HCT116 (cell line): Measurements from ENCODE around the gene FAM50A. TPM values are rescaled to one million over a fixed set of nuclear protein-coding genes. Genes with fewer than 3 reads are reported as not detected.

Experiments used
- ATAC-seq: fragments of 200-7000 bp; cut with Tn5 transposase; 2 replicates; pipeline ENCODE4 v1.9.1; 2020; ENCODE audit warnings: mild to moderate bottlenecking, moderate library complexity
- BruUV-seq: library from RNA; stranded (reverse); fragments of 400-500 nt; replicated peaks from 2 replicates; lab custom pipeline; 2021; lab: Mats Ljungman, UMichigan
- CTCF ChIA-PET: fragments of 300-600 bp; sonication (Branson Sonifier 250); formaldehyde crosslinking; loops from one replicate; lab custom pipeline; 2021; ENCODE audit warnings: antibody characterized with exemption; lab: Charles Lee
- POLR2A ChIA-PET: fragments of 300-600, 350-600 bp; sonication (Branson Sonifier 250); formaldehyde crosslinking; loops from one replicate; lab custom pipeline; 2021; ENCODE audit warnings: antibody characterized with exemption; lab: Charles Lee
- RAD21 ChIA-PET, 2 experiments: fragments of 300-600 bp; sonication (Branson Sonifier 250); formaldehyde crosslinking; loops; one replicate each; lab custom pipeline; 2023; ENCODE audit warnings: low total read pairs in 2 of 2; ENCODE audit not compliant: uncharacterized antibody in 2 of 2, unreplicated experiment in 2 of 2, low non-redundant PET in 1 of 2; lab: Charles Lee
- DNase-seq: peaks from one replicate; pipeline ENCODE4 v3.0.0-alpha.2; 2010; ENCODE audit warnings: low read depth, low spot score
- H2AFZ ChIP-seq: fragments of 200-600 bp; shearing (Covaris generic), sonication (generic); 2 replicates; pipeline ENCODE4 v1.6.1; 2017; ENCODE audit warnings: low read depth, mixed run types, mixed read lengths, antibody characterized with exemption, low read length; ENCODE audit not compliant: poor library complexity, severe bottlenecking
- H3K27ac ChIP-seq: 2 replicates; pipeline ENCODE4 v1.5.1; 2012; ENCODE audit warnings: low read depth, low read length
- H3K27me3 ChIP-seq: fragments of 200-600 bp; sonication (generic); 2 replicates; pipeline ENCODE4 v1.6.1; 2016; ENCODE audit warnings: mixed run types, low read length, mixed read lengths; ENCODE audit not compliant: insufficient read depth
- H3K36me3 ChIP-seq, 2 experiments: fragments of 200-500 bp in 1 of 2; fragments of 200-600 bp in 1 of 2; sonication (Bioruptor generic) in 1 of 2; sonication (generic) in 1 of 2; 2 replicates each; pipeline versions ENCODE4 v1.5.1 to v1.6.1; 2014 to 2016; ENCODE audit warnings: low read length in 2 of 2, inconsistent platforms in 1 of 2, mixed read lengths in 1 of 2, mixed run types in 1 of 2; ENCODE audit not compliant: insufficient read depth in 2 of 2, control insufficient read depth in 1 of 2
- H3K4me1 ChIP-seq, 2 experiments: fragments of 200-600 bp in 1 of 2; sonication (generic) in 1 of 2; 2 replicates each; pipeline versions ENCODE4 v1.5.1 to v1.6.1; 2012 to 2017; ENCODE audit warnings: low read length in 2 of 2, inconsistent platforms in 1 of 2, mild to moderate bottlenecking in 1 of 2, mixed read lengths in 1 of 2, mixed run types in 1 of 2, moderate library complexity in 1 of 2; ENCODE audit not compliant: insufficient read depth in 2 of 2, control insufficient read depth in 1 of 2
- H3K4me2 ChIP-seq: fragments of 200-600 bp; sonication (generic); 2 replicates; pipeline ENCODE4 v1.6.1; 2017; ENCODE audit warnings: mixed run types, low read length, mixed read lengths
- H3K4me3 ChIP-seq, 2 experiments: fragments of 200-600 bp in 1 of 2; sonication (generic) in 1 of 2; replicated peaks in 1 of 2; 2 replicates each; pipeline ENCODE4 v1.5.1; 2011 to 2016; ENCODE audit warnings: low read length in 2 of 2, control low read depth in 1 of 2, low read depth in 1 of 2, mild to moderate bottlenecking in 1 of 2, mixed read lengths in 1 of 2, mixed run types in 1 of 2
- H3K79me2 ChIP-seq: fragments of 200-600 bp; sonication (generic); 2 replicates; pipeline ENCODE4 v1.6.1; 2017; ENCODE audit warnings: mild to moderate bottlenecking, mixed run types, low read length, moderate library complexity, mixed read lengths; ENCODE audit not compliant: insufficient read depth
- H3K9ac ChIP-seq: fragments of 200-600 bp; sonication (generic); 2 replicates; pipeline ENCODE4 v1.6.1; 2016; ENCODE audit warnings: low read length, mixed read lengths
- H3K9me2 ChIP-seq: fragments of 200-600 bp; sonication (generic), shearing (Covaris generic); 2 replicates; pipeline ENCODE4 v1.6.1; 2017; ENCODE audit warnings: mixed run types, mild to moderate bottlenecking, moderate library complexity; ENCODE audit not compliant: insufficient read depth
- H3K9me3 ChIP-seq, 2 experiments: fragments of 200-500 bp in 1 of 2; fragments of 200-600 bp in 1 of 2; sonication (Bioruptor generic) in 1 of 2; sonication (generic) in 1 of 2; 2 replicates each; pipeline ENCODE4 v1.6.1; 2014 to 2017; ENCODE audit warnings: low read length in 2 of 2, mixed read lengths in 2 of 2, inconsistent platforms in 1 of 2, low read depth in 1 of 2, mild to moderate bottlenecking in 1 of 2, mixed run types in 1 of 2, moderate library complexity in 1 of 2; ENCODE audit not compliant: control insufficient read depth in 1 of 2, insufficient read depth in 1 of 2
- H4K20me1 ChIP-seq: fragments of 200-600 bp; sonication (generic), shearing (Covaris generic); 2 replicates; pipeline ENCODE4 v1.6.1; 2017; ENCODE audit warnings: mixed run types, mild to moderate bottlenecking, moderate library complexity; ENCODE audit not compliant: insufficient read depth
- CBX3 ChIP-seq: IDR thresholded peaks from 2 replicates; pipeline ENCODE4 v1.6.1; 2012; ENCODE audit warnings: low read depth
- CEBPB ChIP-seq: IDR thresholded peaks from 2 replicates; pipeline ENCODE4 v1.6.1; 2012; ENCODE audit warnings: low read depth
- CTCF ChIP-seq, 3 experiments: fragments of 200-600 bp in 1 of 3; sonication (generic) in 1 of 3; IDR thresholded peaks in 2 of 3; conservative IDR thresholded peaks in 1 of 3; 2 replicates each; pipeline ENCODE4 v1.5.1; 2012 to 2017; ENCODE audit warnings: low read depth in 2 of 3, low read length in 2 of 3, antibody characterized with exemption in 1 of 3, borderline replicate concordance in 1 of 3, control low read depth in 1 of 3, mild to moderate bottlenecking in 1 of 3, mixed read lengths in 1 of 3, mixed run types in 1 of 3, moderate library complexity in 1 of 3; ENCODE audit not compliant: insufficient read depth in 1 of 3
- FOSL1 ChIP-seq: IDR thresholded peaks from 2 replicates; pipeline ENCODE4 v1.6.1; 2012; ENCODE audit warnings: low read depth
- POLR2A ChIP-seq: IDR thresholded peaks from 2 replicates; pipeline ENCODE4 v1.7.0; 2011; ENCODE audit warnings: borderline replicate concordance; ENCODE audit not compliant: insufficient read depth, insufficient read length; ENCODE audit errors: extremely low read depth
- SIN3A ChIP-seq: IDR thresholded peaks from 2 replicates; pipeline ENCODE4 v1.6.1; 2012; ENCODE audit warnings: low read depth
- TCF7L2 ChIP-seq: IDR thresholded peaks from 2 replicates; pipeline ENCODE4 v1.7.0; 2011; ENCODE audit warnings: borderline replicate concordance, inconsistent platforms; ENCODE audit not compliant: insufficient read depth, insufficient read length; ENCODE audit errors: extremely low read depth
- ZFX ChIP-seq: fragments of 450-650 bp; IDR thresholded peaks from 2 replicates; pipeline ENCODE4 v1.6.1; 2017
- intact Hi-C: fragments of 100-400 bp; cut with micrococcal nuclease; formaldehyde crosslinking; loops from 2 replicates; pipeline ENCODE4 v1.10.0; 2022
- total RNA-seq: library from RNA; stranded (reverse); gene quantifications from one replicate; pipeline ENCODE4 v1.2.1, GENCODE V29; 2021; ENCODE audit not compliant: unreplicated experiment

FAM50A gene
- total RNA-seq, 1 experiment from 2014 or later = 46.5 TPM

DNA sequence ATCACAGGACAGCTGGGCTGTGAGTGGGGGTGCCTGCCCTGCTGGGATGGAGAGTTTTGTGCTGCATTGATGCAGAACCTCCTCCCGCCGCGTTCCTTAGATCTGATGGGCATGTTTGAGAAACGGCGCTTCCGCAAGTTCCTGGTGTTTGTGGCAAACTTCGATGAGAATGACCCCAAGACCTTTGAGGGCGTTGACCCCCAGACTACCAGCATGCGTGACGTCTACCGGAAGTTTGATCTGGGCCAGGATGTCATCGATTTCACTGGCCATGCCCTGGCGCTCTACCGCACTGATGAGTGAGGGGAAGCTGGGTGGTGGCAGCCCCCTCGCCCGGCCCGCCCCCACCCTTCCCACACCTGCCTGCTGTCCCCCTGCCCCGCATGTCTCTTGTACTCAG is 4.1 kb upstream of the FAM50A start:
- ChIA-PET CTCF (no interaction called here), POLR2A (interaction anchor here (1.1 kb wide), 1 partner anchor 30 kb away, joined by 3 read pairs; no protein-coding TSS in a partner anchor), RAD21 (interaction anchor here in 1 of 2 experiments (0.7 kb wide), 1 partner anchor 35 kb away, joined by 3 read pairs; no protein-coding TSS in a partner anchor)
- Histone ChIP-seq H3K27me3 (no peaks in the 10 kb centered on the region), H3K9me2 (no peaks in the 10 kb centered on the region), H3K9ac (no peak overlapping the region), H3K4me3 (no peak overlapping the region), H3K79me2 (peaks cover 34% of the 10 kb centered on the region), H3K4me2 (no peak overlapping the region), H2AFZ (no peak overlapping the region), H4K20me1 (no peaks in the 10 kb centered on the region), H3K4me1 (peaks cover 5 to 25% of the 10 kb centered on the region in 2 experiments; a peak in 2 of 4 replicates), H3K27ac (no peak overlapping the region), H3K36me3 (no peaks in the 10 kb centered on the region; a peak in 1 of 4 replicates), H3K9me3 (no peaks in the 10 kb centered on the region)
- no TSS peak for BruUV-seq
- intact Hi-C loops = loop anchor here (5.0 kb wide), 1 partner anchor 37 kb away; the partner anchor contains the start of gene LAGE3
- no peak for DNase-seq
- no peak for ATAC-seq
- TF ChIP-seq FOSL1 (no peak), TCF7L2 (no peak), ZFX (no peak), CBX3 (no peak), POLR2A (no peak)

- no peak overlapping the region for H3K9ac ChIP-seq
- no peaks in the 10 kb centered on the region for H4K20me1 ChIP-seq
- H3K4me2 ChIP-seq = no peak overlapping the region
- peaks cover 37% of the 10 kb centered on the region for H3K79me2 ChIP-seq
- intact Hi-C loops = loop anchor here (5.0 kb wide), 1 partner anchor 37 kb away; the partner anchor contains the start of gene LAGE3
- DNase-seq = no peak
- ATAC-seq = no peak
- no peak overlapping the region for H2AFZ ChIP-seq
- H3K4me1 ChIP-seq = peaks cover 8 to 29% of the 10 kb centered on the region in 2 experiments; a peak in 3 of 4 replicates
- H3K4me3 ChIP-seq = no peak overlapping the region
- H3K27me3 ChIP-seq = no peaks in the 10 kb centered on the region
- no peaks in the 10 kb centered on the region for H3K9me2 ChIP-seq
- TF ChIP-seq CTCF (IDR thresholded peaks at IDR 0.05 in 2 of 3, conservative IDR thresholded peaks at IDR 0.05 in 1 of 3; ENCODE audit: borderline replicate concordance in 1 of 3, insufficient read depth in 1 of 3, low read depth in 2 of 3, low read length in 2 of 3) = no peak
- TF ChIP-seq CEBPB = no peak
- TF ChIP-seq SIN3A = no peak
- no peaks in the 10 kb centered on the region; a peak in 1 of 4 replicates for H3K36me3 ChIP-seq
- ChIA-PET RAD21 (no interaction called here), CTCF (no interaction called here), POLR2A (interaction anchor here (1.1 kb wide), 1 partner anchor 31 kb away, joined by 3 read pairs; no protein-coding TSS in a partner anchor)
- no TSS peak for BruUV-seq
- H3K27ac ChIP-seq = no peak overlapping the region
- no peaks in the 10 kb centered on the region for H3K9me3 ChIP-seq
These were observed 3.2 kb upstream of the FAM50A start for GRCh38 chrX:154440623-154441357.
